Neural progenitor cell (in vitro differentiated cells): ENCODE results near the gene KASH5. TPM values are rescaled to one million over a fixed set of nuclear protein-coding genes. Genes with fewer than 3 reads are reported as not detected.

Experiments
- DNase-seq: peaks from one replicate; pipeline ENCODE4 v3.0.0-alpha.2; 2016; ENCODE audit warnings: low spot score
- H2AFZ ChIP-seq: fragments of 200-600 bp; sonication (generic); replicated peaks from 2 replicates; pipeline ENCODE4 v1.6.1; 2016; ENCODE audit warnings: antibody characterized with exemption
- H3F3A ChIP-seq: fragments of 200-600 bp; sonication (generic); 2 replicates; pipeline ENCODE4 v1.6.1; 2016; ENCODE audit warnings: antibody characterized with exemption, low read depth
- H3K27ac ChIP-seq: fragments of 200-600 bp; sonication (generic); 2 replicates; pipeline ENCODE4 v1.5.1; 2016; ENCODE audit warnings: mild to moderate bottlenecking
- H3K27me3 ChIP-seq: fragments of 200-600 bp; sonication (generic); 2 replicates; pipeline ENCODE4 v1.6.1; 2016; ENCODE audit warnings: mild to moderate bottlenecking, moderate library complexity
- H3K36me3 ChIP-seq: fragments of 200-600 bp; sonication (generic); 2 replicates; pipeline ENCODE4 v1.5.1; 2016
- H3K4me1 ChIP-seq: fragments of 200-600 bp; sonication (generic); 2 replicates; pipeline ENCODE4 v1.6.1; 2016; ENCODE audit warnings: mixed run types
- H3K4me2 ChIP-seq: fragments of 200-600 bp; sonication (generic); 2 replicates; pipeline ENCODE4 v1.6.1; 2016
- H3K4me3 ChIP-seq: fragments of 200-600 bp; sonication (generic); 2 replicates; pipeline ENCODE4 v1.5.1; 2016
- H3K79me2 ChIP-seq: fragments of 200-600 bp; sonication (generic); 2 replicates; pipeline ENCODE4 v1.6.1; 2016; ENCODE audit warnings: low read depth
- H3K9ac ChIP-seq: fragments of 200-600 bp; sonication (generic); 2 replicates; pipeline ENCODE4 v1.6.1; 2016
- H3K9me3 ChIP-seq: fragments of 200-600 bp; sonication (generic); 2 replicates; pipeline ENCODE4 v1.5.1; 2016; ENCODE audit warnings: low read depth
- H4K20me1 ChIP-seq: fragments of 200-600 bp; sonication (generic); 2 replicates; pipeline ENCODE4 v1.6.1; 2016; ENCODE audit warnings: low read depth
- H3K27ac Mint-ChIP-seq: 3 replicates; pipeline ENCODE4 v1.8.0; 2021; ENCODE audit warnings: mixed read lengths
- H3K27me3 Mint-ChIP-seq: 2 replicates; pipeline ENCODE4 v1.8.0; 2022; ENCODE audit warnings: low read depth, mild to moderate bottlenecking, inconsistent platforms, moderate library complexity, mixed read lengths; ENCODE audit not compliant: insufficient read depth
- H3K36me3 Mint-ChIP-seq: 3 replicates; pipeline ENCODE4 v1.8.0; 2021; ENCODE audit warnings: mixed read lengths
- H3K4me1 Mint-ChIP-seq: 3 replicates; pipeline ENCODE4 v1.8.0; 2021; ENCODE audit warnings: mixed read lengths
- H3K4me3 Mint-ChIP-seq: 3 replicates; pipeline ENCODE4 v1.8.0; 2021; ENCODE audit warnings: mild to moderate bottlenecking, moderate library complexity, mixed read lengths
- H3K9me3 Mint-ChIP-seq: 3 replicates; pipeline ENCODE4 v1.8.0; 2020; ENCODE audit warnings: mixed read lengths
- CTCF ChIP-seq: fragments of 200-600 bp; sonication (generic); IDR thresholded peaks from 2 replicates; pipeline ENCODE4 v1.5.1; 2017; ENCODE audit warnings: antibody characterized with exemption, mild to moderate bottlenecking
- EZH2 ChIP-seq: fragments of 200-600 bp; sonication (generic); IDR thresholded peaks from 2 replicates; pipeline ENCODE4 v1.6.1; 2017; ENCODE audit warnings: antibody characterized with exemption, mild to moderate bottlenecking, moderate library complexity
- EZH2phosphoT487 ChIP-seq: fragments of 200-600 bp; sonication (generic); IDR thresholded peaks from 2 replicates; pipeline ENCODE4 v1.6.1; 2017; ENCODE audit warnings: antibody characterized with exemption
- total RNA-seq: library from RNA; depleted of rRNA; stranded (reverse); fragments of >200 nt; gene quantifications from 2 replicates; pipeline ENCODE4 v1.2.3, GENCODE V29; 2015; ENCODE audit warnings: low replicate concordance

Gene KASH5
- total RNA-seq, 1 donor from 2014 or later: not detected

GRCh38 chr19:49362929-49363267 is 25.2 kb upstream of the KASH5 start:
- no peak overlapping the region for H2AFZ ChIP-seq
- peak overlapping the region; percentile 76 for H3K4me3 ChIP-seq
- Mint-ChIP-seq H3K36me3 (peaks cover 11% of the 10 kb centered on the region), H3K4me1 (peaks cover 16% of the 10 kb centered on the region), H3K27me3 (peaks cover 10% of the 10 kb centered on the region), H3K4me3 (no peak overlapping the region), H3K9me3 (no peaks in the 10 kb centered on the region), H3K27ac (no peak overlapping the region)
- H3K4me1 ChIP-seq: peaks cover 16% of the 10 kb centered on the region
- H3K79me2 ChIP-seq: peaks cover 53% of the 10 kb centered on the region
- no peak for DNase-seq
- TF ChIP-seq EZH2: no peak
- no peak overlapping the region for H3K27ac ChIP-seq
- no peaks in the 10 kb centered on the region for H3K9me3 ChIP-seq
- no peaks in the 10 kb centered on the region for H3K27me3 ChIP-seq
- peak overlapping the region; percentile 95 for H3K4me2 ChIP-seq
- H4K20me1 ChIP-seq: peaks cover under 1% of the 10 kb centered on the region
- peaks cover 6% of the 10 kb centered on the region for H3K36me3 ChIP-seq
- H3K9ac ChIP-seq: peak overlapping the region; percentile 90
- H3F3A ChIP-seq: peaks cover 27% of the 10 kb centered on the region

- Histone ChIP-seq H3K4me2 (peak within 1 kb of the TSS; percentile 95), H3K9me3 (no peaks in the 10 kb centered on the region), H4K20me1 (no peaks in the 10 kb centered on the region), H3K9ac (peak within 1 kb of the TSS; percentile 90), H3F3A (peaks cover 27% of the 10 kb centered on the region), H3K79me2 (peaks cover 47% of the 10 kb centered on the region), H3K27me3 (no peaks in the 10 kb centered on the region), H3K27ac (no peak within 1 kb of the TSS), H3K4me3 (peak within 1 kb of the TSS; percentile 76), H2AFZ (no peak within 1 kb of the TSS), H3K36me3 (peaks cover 6% of the 10 kb centered on the region), H3K4me1 (peaks cover 16% of the 10 kb centered on the region)
- Mint-ChIP-seq H3K36me3 (peaks cover 8% of the 10 kb centered on the region), H3K4me1 (peaks cover 16% of the 10 kb centered on the region), H3K27ac (no peak within 1 kb of the TSS), H3K27me3 (peaks cover 7% of the 10 kb centered on the region), H3K4me3 (peak within 1 kb of the TSS; percentile 21), H3K9me3 (no peaks in the 10 kb centered on the region)
- DNase-seq: peak; percentile 100
- TF ChIP-seq CTCF (peak; percentile 48), EZH2 (no peak)
Measured at GRCh38 chr19:49363268-49364082, 24.6 kb upstream of the KASH5 start, which contains the start of gene DKKL1. Gene DKKL1 (plus strand): TSS chr19:49363877. CDS start chr19:49363999, 122 bp downstream.

GRCh38 chr19:49364083-49364737 is 23.8 kb upstream of the KASH5 start:
- Histone ChIP-seq H4K20me1 (no peaks in the 10 kb centered on the region), H3K4me2 (peak overlapping the region; percentile 45), H3K27ac (no peak overlapping the region), H3K79me2 (peaks cover 40% of the 10 kb centered on the region), H3F3A (peaks cover 27% of the 10 kb centered on the region), H3K4me3 (peak overlapping the region; percentile 30), H3K9ac (no peak overlapping the region), H3K9me3 (no peaks in the 10 kb centered on the region), H3K27me3 (no peaks in the 10 kb centered on the region), H3K4me1 (peaks cover 16% of the 10 kb centered on the region), H2AFZ (no peak overlapping the region), H3K36me3 (peaks cover 4% of the 10 kb centered on the region)
- Mint-ChIP-seq H3K27me3 (peaks cover 7% of the 10 kb centered on the region), H3K36me3 (peaks cover 6% of the 10 kb centered on the region), H3K9me3 (no peaks in the 10 kb centered on the region), H3K27ac (no peak overlapping the region), H3K4me1 (peaks cover 14% of the 10 kb centered on the region), H3K4me3 (peak overlapping the region; percentile 21)
- TF ChIP-seq EZH2 (no peak), EZH2phosphoT487 (no peak), CTCF (no peak)
- DNase-seq: no peak

DNA sequence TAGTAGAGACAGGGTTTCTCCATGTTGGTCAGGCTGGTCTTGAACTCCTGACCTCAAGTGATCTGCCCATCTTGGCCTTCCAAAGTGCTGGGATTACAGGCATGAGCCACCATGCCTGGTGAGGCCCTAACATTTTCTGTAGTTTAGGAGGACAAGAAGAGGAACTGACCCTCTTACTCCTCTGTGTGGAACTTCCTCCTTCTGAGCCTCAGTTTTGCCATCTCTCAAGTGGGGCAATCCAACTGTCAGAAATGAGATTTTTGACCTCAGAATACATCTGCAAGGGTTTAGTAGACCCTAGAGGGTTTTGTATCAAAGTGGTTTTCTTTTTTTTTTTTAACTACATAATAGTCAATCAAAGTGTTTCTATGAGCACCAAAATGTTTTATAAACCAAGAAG is 21.9 kb upstream of the KASH5 start:
- Histone ChIP-seq H2AFZ (no peak overlapping the region), H3K27me3 (no peaks in the 10 kb centered on the region), H3F3A (peaks cover 27% of the 10 kb centered on the region), H4K20me1 (no peaks in the 10 kb centered on the region), H3K27ac (no peak overlapping the region), H3K79me2 (peaks cover 20% of the 10 kb centered on the region), H3K4me3 (no peak overlapping the region), H3K36me3 (no peaks in the 10 kb centered on the region), H3K9me3 (no peaks in the 10 kb centered on the region), H3K4me1 (peaks cover 3% of the 10 kb centered on the region), H3K4me2 (no peak overlapping the region), H3K9ac (no peak overlapping the region)
- no peak for TF ChIP-seq CTCF
- no peak for TF ChIP-seq EZH2phosphoT487
- TF ChIP-seq EZH2: no peak
- Mint-ChIP-seq H3K27ac (no peak overlapping the region), H3K4me3 (no peak overlapping the region), H3K27me3 (peaks cover 7% of the 10 kb centered on the region), H3K4me1 (no peaks in the 10 kb centered on the region), H3K36me3 (peaks cover 3% of the 10 kb centered on the region), H3K9me3 (peaks cover 6% of the 10 kb centered on the region)
- no peak for DNase-seq
